HG02759 (cell line): ENCODE measurements around the gene PCDHA11.
"Not testable (repeated sequence)": the region's sequence is repeated elsewhere in the genome, so short reads cannot be mapped to it uniquely, and the experiment has no call there.

Source experiments
- ATAC-seq: cut with Tn5 transposase; IDR thresholded peaks from one replicate; pipeline ENCODE4 v1.9.1; 2021; ENCODE audit warnings: mild to moderate bottlenecking, moderate library complexity; ENCODE audit not compliant: unreplicated experiment

PCDHA11 gene

DNA sequence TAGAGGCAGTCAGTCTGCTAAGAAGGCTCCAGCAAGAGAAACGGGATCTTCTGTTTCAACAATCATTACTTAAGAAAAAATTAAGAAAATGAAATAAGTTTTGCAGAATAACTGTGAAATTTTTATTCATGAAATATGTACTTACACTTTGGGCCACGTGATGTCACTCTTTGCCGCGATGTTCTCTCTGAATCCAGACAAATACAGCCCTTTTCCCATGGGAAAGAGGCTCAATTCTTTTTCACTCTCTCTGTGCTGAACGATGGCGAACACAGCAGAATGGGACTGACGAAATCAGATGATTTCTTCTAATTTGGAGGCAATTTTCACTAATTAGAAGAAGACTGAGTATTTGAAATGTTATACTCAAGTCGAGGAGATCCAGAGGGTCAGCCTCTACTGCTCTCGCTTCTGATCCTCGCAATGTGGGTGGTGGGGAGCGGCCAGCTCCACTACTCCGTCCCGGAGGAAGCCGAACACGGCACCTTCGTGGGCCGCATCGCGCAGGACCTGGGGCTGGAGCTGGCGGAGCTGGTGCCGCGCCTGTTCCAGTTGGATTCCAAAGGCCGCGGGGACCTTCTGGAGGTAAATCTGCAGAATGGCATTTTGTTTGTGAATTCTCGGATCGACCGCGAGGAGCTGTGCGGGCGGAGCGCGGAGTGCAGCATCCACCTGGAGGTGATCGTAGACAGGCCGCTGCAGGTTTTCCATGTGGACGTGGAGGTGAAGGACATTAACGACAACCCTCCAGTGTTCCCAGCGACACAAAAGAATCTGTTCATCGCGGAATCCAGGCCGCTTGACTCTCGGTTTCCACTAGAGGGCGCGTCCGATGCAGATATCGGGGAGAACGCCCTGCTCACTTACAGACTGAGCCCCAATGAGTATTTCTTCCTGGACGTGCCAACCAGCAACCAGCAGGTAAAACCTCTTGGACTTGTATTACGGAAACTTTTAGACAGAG lies 20.3 kb upstream of the PCDHA11 start, which contains the start of gene PCDHA9:
PCDHA9 (plus strand) TSS at position 244 of the 964 bp plus-strand sequence; CDS start at position 358, 114 bp downstream.
- ATAC-seq, result not testable (repeated sequence)

GRCh38 chr5:140849831-140850634 lies 18.7 kb upstream of the PCDHA11 start:
- ATAC-seq, result not testable (repeated sequence)

DNA sequence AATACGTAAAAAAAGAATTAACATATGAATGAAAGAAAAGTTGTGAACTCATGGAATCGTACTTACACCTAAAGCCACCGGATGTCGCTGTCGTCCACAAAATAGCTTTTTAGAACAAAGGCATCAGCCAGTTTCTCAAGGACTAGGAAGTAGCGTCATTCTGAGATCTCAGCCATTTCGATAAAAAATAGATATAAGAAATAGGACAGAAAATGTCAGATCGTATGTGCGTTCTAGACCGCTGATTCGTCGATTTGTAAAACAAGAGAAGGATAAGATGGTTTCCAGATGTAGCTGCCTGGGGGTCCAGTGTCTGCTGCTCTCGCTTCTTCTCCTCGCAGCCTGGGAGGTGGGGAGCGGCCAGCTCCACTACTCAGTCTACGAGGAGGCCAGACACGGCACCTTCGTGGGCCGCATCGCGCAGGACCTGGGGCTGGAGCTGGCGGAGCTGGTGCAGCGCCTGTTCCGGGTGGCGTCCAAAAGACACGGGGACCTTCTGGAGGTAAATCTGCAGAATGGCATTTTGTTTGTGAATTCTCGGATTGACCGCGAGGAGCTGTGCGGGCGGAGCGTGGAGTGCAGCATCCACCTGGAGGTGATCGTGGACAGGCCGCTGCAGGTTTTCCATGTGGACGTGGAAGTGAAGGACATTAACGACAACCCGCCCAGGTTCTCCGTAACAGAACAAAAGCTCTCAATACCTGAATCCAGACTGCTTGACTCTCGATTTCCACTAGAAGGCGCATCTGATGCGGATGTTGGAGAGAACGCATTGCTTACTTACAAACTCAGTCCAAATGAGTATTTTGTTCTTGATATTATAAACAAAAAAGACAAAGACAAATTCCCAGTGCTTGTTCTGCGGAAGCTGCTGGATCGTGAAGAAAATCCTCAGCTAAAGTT lies 12.7 kb upstream of the PCDHA11 start, which contains the start of gene PCDHA10:
PCDHA10 (plus strand) TSS at position 126 of the 903 bp plus-strand sequence; CDS start at position 278, 152 bp downstream.
- ATAC-seq, result no peak

GRCh38 chr5:140857177-140857986 lies 11.4 kb upstream of the PCDHA11 start:
- ATAC-seq, result no peak

DNA sequence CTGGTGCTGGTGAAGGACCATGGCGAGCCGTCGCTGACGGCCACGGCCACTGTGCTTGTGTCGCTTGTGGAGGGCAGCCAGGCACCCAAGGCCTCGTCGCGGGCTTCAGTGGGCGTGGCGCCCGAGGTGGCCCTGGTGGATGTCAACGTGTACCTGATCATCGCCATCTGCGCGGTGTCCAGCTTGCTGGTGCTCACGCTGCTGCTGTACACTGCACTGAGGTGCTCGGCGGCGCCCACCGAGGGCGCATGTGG lies 10.8 kb upstream of the PCDHA11 start:
- no peak for ATAC-seq

DNA sequence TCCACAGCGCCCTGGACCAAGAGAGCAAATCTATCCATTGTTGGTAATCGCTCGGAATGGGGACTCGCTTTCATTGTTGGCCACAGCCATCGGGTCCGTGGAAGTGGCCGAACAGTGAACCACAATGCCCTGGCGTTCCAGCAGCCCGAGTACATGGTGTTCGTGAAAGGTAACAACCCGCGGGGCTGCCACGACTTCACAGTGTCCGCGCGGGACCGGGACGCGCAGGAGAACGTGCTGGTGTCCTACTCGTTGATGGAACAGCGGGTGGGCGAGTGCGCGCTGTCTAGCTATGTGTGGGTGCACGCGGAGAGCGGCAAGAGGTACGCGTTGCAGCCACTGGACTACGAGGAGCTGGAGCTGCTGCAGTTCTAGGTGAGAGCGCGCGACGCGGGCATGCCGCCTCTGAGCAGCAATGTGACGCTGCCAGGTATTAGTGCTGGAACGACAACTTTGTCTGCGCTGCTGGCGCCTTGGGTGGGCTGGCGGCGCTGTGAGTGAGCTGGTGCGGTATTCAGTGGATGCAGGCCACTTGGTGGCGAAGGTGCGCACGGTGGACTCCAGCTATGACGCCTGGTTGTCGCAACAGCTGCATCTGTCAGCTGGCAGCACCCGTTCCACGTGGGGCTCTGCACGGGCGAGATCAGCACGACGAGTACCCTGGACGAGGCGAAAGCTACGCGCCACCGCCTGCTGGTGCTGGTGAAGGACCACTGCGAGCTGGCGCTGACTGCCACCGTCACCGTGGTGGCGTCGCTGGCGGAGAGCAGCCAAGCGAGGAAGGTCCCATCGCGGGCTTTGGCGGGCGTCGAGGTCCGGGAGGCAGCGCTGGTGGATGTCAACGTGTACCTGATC lies 6.1 kb upstream of the PCDHA11 start:
- ATAC-seq, result no peak

DNA sequence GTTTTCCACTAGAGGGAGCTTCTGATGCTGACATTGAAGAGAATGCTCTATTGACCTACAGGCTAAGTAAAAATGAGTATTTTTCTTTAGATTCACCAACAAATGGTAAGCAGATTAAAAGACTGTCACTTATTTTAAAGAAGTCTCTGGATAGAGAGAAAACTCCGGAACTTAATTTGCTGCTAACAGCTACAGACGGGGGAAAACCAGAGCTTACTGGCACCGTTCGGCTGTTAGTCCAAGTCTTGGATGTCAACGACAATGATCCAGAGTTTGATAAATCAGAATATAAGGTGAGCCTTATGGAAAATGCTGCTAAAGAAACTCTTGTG lies 764 bp downstream of the PCDHA11 start:
- no peak for ATAC-seq

- no peak for ATAC-seq
Measured at GRCh38 chr5:140870221-140871201, 1.8 kb downstream of the PCDHA11 start.

DNA sequence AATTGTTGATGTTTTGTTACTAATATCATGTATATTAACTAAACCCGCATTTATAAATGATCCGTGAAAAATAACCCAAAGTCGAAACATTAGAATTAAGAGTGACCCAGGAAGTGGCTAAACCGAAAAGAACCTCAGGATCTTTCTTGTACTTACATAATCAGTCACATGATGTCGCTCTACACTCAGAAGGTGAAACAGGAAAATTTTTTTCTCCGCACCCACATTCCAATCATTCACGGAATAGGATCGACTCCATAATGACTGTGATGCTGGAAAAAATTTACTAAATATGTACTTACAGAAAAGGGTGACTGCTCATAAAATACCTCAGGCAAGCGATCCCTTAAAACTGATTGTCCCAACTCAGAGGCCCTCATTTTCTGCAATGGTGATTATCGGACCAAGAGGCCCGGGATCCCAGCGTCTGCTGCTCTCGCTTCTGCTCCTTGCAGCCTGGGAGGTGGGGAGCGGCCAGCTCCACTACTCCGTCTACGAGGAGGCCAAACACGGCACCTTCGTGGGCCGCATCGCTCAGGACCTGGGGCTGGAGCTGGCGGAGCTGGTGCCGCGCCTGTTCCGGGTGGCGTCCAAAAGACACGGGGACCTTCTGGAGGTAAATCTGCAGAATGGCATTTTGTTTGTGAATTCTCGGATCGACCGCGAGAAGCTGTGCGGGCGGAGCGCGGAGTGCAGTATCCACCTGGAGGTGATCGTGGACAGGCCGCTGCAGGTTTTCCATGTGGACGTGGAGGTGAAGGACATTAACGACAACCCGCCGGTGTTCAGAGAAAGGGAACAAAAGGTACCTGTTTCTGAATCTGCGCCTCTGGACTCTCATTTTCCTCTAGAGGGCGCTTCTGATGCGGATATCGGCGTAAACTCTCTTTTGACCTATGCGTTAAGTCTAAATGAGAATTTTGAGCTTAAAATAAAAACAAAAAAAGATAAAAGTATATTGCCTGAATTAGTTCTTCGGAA lies 6.6 kb downstream of the PCDHA11 start, which contains the start of gene PCDHA12:
PCDHA12 (plus strand) TSS at position 224 of the 981 bp plus-strand sequence; CDS start at position 389, 165 bp downstream.
- no peak for ATAC-seq

DNA sequence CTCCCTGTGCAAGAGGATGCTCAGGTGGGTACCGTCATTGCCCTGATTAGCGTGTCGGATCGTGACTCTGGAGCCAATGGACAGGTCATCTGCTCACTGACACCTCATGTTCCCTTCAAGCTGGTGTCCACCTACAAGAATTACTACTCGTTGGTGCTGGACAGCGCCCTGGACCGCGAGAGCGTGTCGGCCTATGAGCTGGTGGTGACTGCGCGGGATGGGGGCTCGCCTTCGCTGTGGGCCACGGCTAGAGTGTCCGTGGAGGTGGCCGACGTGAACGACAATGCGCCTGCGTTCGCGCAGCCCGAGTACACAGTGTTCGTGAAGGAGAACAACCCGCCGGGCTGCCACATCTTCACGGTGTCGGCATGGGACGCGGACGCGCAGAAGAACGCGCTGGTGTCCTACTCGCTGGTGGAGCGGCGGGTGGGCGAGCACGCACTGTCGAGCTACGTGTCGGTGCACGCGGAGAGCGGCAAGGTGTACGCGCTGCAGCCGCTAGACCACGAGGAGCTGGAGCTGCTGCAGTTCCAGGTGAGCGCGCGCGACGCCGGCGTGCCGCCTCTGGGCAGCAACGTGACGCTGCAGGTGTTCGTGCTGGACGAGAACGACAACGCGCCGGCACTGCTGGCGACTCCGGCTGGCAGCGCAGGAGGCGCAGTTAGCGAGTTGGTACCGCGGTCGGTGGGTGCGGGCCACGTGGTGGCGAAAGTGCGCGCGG lies 7.9 kb downstream of the PCDHA11 start:
- ATAC-seq, result not testable (repeated sequence)

DNA sequence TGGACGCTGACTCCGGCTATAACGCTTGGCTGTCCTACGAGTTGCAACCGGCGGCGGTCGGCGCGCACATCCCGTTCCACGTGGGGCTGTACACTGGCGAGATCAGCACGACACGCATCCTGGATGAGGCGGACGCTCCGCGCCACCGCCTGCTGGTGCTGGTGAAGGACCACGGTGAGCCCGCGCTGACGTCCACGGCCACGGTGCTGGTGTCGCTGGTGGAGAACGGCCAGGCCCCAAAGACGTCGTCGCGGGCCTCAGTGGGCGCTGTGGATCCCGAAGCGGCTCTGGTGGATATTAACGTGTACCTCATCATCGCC lies 8.5 kb downstream of the PCDHA11 start:
- ATAC-seq, result no peak

- ATAC-seq, result no peak
Measured at GRCh38 chr5:140881889-140882590, 13.3 kb downstream of the PCDHA11 start, which contains the start of gene PCDHA13. PCDHA13 (plus strand) TSS chr5:140882124; CDS start chr5:140882269, 145 bp downstream.

DNA sequence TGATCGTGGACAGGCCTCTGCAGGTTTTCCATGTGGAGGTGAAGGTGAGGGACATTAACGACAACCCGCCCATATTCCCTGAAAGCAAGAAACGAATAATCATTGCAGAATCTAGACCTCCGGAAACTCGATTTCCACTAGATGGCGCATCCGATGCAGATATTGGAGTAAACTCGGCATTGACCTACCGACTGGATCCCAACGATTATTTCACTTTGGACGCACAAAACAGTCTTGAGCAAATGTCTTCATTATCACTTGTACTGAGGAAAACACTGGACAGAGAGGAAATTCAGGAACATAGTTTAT lies 13.8 kb downstream of the PCDHA11 start:
- no peak for ATAC-seq

DNA sequence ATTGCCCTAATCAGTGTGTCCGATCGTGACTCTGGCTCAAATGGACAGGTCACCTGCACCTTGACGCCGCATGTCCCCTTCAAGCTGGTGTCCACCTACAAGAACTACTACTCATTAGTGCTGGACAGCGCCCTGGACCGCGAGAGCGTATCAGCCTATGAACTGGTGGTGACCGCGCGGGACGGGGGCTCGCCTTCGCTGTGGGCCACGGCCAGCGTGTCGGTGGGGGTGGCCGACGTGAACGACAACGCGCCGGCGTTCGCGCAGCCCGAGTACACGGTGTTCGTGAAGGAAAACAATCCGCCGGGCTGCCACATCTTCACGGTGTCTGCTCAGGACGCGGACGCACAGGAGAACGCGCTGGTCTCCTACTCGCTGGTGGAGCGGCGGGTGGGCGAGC lies 14.6 kb downstream of the PCDHA11 start:
- ATAC-seq, result no peak

GRCh38 chr5:140883927-140884697 lies 15.4 kb downstream of the PCDHA11 start:
- no peak for ATAC-seq
